ENCODE data around the gene HIVEP3.
"Not testable (repeated sequence)": the region's sequence is repeated elsewhere in the genome, so short reads cannot be mapped to it uniquely, and the experiment has no call there.

HIVEP3 gene

DNA sequence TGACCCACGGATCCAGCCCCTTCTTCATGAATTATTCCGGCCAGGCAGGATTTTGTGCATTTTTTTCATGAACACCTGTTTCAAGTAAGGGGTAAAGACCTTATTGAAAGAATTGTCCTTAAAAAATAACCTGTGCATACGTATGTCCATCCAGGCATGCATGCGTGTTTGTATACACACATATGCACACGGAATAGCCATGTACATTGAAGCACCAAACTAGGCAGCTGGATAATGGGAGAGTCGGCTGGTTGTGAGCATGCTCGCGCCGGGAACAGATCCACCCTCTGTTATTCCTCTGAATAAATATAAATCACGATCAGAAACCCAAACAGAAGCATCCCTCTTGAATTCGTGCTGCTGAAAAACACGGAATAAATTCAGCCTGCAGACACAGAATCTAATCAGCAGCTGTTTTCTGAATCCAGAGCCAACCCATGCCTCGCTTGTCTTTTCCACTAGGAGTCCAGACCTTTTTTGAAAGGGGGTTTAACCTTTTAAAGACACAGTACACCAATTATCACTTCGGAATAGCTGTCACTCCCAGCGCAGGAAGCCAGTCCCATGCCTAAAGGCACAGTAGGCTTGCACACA lies at the start of gene HIVEP3:
Gene HIVEP3, minus strand, starts transcription at position 473 of the 594 bp plus-strand sequence.
- peak; percentile 58 for DNase-seq (ENCODE audit: low spot score)

DNA sequence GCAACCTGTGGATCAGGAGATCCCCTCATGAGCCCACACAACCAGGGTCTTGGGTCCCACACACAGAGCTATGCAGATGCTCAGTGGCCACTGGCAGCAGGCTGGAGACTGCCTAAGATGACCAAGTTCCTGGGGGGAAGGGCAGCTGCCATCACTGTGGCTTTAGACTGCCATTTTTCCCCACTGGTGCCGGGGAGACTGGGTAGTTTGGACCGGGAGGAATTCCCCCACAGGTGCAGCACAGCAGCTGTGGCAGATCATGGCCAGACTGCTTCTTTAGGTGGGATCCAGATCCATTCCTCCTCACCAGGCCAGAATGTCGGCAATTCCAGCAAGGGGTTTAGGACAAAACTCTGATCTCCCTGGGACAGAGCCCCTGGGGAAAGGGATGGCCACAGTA lies 45.7 kb upstream of the HIVEP3 start:
- DNase-seq (ENCODE audit: low spot score) = no peak

- DNase-seq (ENCODE audit: low spot score) = no peak
Measured at GRCh38 chr1:41963636-41964035, 44.9 kb upstream of the HIVEP3 start.

DNA sequence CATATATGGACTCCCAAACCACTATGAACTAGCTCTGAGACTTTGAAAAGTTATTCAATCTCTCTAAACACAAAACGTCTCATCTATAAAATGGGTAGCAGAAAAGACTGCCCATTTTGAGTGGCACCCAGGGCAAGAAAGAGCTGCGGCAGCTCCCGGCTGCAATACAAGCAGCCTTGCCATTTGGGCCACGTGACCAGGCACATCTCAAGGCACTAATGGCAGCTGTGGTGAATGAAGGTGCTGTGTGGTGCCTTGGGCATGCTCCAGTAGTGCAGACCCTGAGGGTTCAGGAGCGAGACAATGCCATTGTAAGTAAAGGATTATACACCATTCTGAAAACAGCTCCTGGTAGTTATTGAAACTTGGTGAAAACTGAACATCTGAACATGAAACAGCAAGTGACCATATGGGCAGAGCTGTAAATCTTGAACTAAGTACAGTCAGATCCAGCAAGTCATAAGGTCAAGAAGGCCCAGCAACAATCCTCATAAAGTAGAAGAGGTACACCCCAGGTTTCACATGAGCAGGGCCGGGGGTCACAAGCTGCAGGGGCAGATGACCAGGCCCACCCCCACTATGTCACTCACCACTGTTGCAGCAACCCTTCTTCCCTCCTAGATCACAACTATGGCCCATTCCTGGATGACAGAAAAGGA lies 39.4 kb upstream of the HIVEP3 start:
- DNase-seq (ENCODE audit: low spot score) = no peak

GRCh38 chr1:41957568-41957967 lies 38.8 kb upstream of the HIVEP3 start:
- DNase-seq (ENCODE audit: low spot score) = peak; percentile 68

DNA sequence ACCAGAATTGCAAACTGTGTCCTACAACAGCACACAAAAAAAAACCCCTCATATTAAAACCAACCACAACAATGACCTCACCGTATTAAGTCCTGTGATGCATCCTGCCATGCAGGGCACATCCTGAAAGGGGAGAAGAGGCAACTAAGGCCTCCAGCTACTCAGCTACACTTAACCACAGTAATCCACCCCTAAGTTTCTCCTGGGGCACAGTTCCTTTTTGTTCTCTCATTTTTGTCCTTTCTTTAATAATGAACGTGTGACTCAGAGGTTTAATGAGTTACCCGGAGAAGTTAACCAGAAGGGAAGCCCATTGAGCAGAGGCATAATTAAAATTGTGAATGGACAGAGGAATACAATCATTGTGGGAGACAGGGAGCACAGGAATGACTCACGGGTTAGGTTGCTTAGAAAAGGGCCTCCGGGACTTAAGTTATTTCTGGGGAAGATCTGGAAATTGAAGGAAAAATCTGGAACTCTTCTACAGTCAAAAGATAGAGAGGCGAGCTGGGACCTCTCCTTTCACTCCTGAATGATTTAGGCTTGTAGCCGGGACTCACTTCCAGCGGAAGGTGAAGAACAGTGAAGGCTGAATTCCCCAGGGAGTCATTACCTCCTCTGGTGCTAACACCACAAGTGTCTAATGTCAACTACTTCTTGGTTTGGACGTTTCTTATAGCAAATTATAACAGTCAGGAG lies 36.9 kb upstream of the HIVEP3 start:
- DNase-seq (ENCODE audit: low spot score) = peak; percentile 82

DNA sequence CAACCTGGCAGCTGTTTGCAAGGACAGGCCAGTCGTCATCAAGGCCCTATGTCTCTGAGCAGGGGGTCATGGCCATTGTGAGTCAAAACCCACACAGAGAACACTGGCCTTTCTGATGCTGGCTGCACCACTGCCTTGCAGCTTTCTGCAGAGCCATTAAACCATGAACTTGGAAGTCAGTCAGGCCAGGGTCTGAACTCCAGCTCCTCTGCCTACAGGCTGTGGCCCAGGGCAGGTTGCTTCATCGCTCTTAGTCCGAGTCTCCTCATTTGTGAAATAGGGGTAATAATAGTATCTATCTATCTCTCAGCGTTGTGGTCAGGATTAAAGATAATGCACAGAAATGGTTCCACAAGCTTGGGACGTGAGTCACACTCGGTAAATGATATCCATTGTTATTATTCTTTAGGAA lies 35.8 kb upstream of the HIVEP3 start:
- no peak for DNase-seq (ENCODE audit: low spot score)

DNA sequence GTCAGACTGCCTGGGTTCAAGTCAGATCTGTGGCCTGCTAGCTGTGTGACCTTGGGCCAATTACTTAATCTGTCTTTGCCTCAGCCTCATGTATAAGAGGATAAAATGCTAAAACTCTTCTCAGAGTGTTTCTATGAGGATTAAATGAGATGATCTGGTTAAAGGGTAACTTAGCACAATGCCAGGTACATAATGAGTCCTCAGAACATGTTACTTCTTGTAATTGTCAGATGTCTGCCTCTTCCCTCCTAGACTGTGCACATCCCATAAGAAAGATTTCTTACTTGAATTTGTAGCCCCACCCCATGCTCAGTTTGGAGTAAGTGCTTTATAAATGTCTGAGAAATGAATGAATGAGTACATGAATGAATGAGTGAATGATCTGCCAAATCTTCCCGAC lies 34.6 kb upstream of the HIVEP3 start:
- no peak for DNase-seq (ENCODE audit: low spot score)

- no peak for DNase-seq (ENCODE audit: low spot score)
Measured at GRCh38 chr1:41952208-41952607, 33.5 kb upstream of the HIVEP3 start.

- DNase-seq (ENCODE audit: low spot score) = not testable (repeated sequence)
Measured at GRCh38 chr1:41951492-41951891, 32.8 kb upstream of the HIVEP3 start.

GRCh38 chr1:41950820-41951219 lies 32.1 kb upstream of the HIVEP3 start:
- no peak for DNase-seq (ENCODE audit: low spot score)

DNA sequence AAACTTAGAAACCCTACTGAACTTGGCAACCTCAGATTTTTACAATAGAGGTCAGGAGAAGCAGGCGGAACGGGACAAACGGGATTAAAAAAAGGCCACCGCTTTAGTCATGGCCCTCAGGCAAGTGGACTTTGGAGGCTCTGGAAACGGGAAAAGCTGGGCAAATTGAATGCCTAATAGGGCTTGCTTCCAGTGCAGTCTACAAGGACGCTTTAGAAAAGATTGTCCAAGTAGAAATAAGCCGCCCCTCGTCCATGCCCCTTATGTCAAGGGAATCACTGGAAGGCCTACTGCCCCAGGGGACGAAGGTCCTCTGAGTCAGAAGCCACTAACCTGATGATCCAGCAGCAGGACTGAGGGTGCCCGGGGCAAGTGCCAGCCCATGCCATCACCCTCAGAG lies 27.2 kb upstream of the HIVEP3 start:
- not testable (repeated sequence) for DNase-seq (ENCODE audit: low spot score)

GRCh38 chr1:41943717-41944116 lies 25.0 kb upstream of the HIVEP3 start:
- no peak for DNase-seq (ENCODE audit: low spot score)

GRCh38 chr1:41942278-41942677 lies 23.6 kb upstream of the HIVEP3 start:
- no peak for DNase-seq (ENCODE audit: low spot score)

GRCh38 chr1:41941381-41941780 lies 22.7 kb upstream of the HIVEP3 start:
- no peak for DNase-seq (ENCODE audit: low spot score)

DNA sequence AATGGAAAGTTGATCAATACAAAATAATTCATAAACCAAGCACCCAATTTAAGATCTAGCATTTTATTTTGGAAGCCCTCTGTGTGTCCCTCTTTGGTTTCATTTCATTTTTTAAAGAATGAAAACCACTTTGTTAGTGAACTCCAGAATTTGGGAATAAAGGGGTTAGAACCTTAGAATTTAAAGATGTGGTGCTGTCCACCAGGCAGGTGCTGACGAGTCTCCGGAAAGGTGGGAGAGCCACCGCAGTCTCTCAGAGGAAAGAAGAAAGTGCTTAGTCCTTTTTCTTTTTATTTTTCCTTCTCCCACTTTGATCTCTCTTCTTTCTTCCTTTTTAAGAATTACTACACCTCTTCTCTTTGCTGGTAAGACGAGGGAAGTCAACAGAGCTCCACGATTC lies 20.5 kb upstream of the HIVEP3 start:
- DNase-seq (ENCODE audit: low spot score) = no peak

GRCh38 chr1:41936107-41936506 lies 17.4 kb upstream of the HIVEP3 start:
- peak; percentile 17 for DNase-seq (ENCODE audit: low spot score)

DNA sequence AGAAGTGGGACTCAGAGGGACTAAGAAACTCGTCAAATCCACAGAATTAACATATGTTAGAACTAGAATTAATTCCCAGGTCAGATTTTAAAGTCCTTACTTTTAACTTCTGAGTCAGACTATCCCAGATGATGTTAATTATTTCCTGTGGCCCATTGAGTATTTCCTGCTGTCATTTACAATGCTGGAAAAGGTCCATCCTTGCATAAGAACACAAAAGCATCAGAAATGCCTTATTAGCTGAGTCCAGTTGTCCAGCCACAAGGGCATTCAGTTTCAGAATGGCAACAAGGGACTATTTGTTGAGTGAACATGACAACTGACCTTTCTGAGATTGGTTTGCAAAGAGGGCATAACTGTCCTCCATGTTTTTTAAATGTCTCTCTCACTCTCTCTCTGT lies 16.5 kb upstream of the HIVEP3 start:
- peak; percentile 34 for DNase-seq (ENCODE audit: low spot score)

GRCh38 chr1:41933106-41933505 lies 14.4 kb upstream of the HIVEP3 start:
- DNase-seq (ENCODE audit: low spot score) = no peak

- no peak for DNase-seq (ENCODE audit: low spot score)
Measured at GRCh38 chr1:41931578-41931977, 12.9 kb upstream of the HIVEP3 start.

GRCh38 chr1:41927118-41927517 lies 8.4 kb upstream of the HIVEP3 start:
- no peak for DNase-seq (ENCODE audit: low spot score)

DNA sequence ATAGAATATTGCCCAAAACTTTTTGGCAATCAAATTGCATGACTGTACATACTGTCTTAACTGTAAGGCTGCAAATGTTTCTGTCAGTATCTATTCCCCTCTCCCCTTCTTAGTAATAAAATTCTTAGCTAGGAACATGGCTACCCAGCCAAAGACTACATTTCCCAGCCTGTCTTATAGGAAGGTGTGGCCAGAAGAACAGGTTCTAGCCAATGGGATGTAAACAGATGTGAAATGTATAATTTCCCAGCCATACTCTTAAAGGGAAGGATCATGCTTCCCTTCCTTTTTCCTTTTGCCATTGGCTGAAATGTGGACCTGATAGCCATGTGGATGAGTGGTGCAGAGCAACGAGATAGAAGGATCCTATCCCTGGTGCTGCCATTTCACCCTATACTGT lies 7.0 kb upstream of the HIVEP3 start:
- no peak for DNase-seq (ENCODE audit: low spot score)

- no peak for DNase-seq (ENCODE audit: low spot score)
Measured at GRCh38 chr1:41924911-41925310, 6.2 kb upstream of the HIVEP3 start.
